HG03280 (cell line): ENCODE results near the gene CPZ.

Source experiments
- ATAC-seq: cut with Tn5 transposase; IDR thresholded peaks from one replicate; pipeline ENCODE4 v1.9.1; 2021; ENCODE audit warnings: mild to moderate bottlenecking, moderate library complexity; ENCODE audit not compliant: unreplicated experiment

The CPZ gene

DNA sequence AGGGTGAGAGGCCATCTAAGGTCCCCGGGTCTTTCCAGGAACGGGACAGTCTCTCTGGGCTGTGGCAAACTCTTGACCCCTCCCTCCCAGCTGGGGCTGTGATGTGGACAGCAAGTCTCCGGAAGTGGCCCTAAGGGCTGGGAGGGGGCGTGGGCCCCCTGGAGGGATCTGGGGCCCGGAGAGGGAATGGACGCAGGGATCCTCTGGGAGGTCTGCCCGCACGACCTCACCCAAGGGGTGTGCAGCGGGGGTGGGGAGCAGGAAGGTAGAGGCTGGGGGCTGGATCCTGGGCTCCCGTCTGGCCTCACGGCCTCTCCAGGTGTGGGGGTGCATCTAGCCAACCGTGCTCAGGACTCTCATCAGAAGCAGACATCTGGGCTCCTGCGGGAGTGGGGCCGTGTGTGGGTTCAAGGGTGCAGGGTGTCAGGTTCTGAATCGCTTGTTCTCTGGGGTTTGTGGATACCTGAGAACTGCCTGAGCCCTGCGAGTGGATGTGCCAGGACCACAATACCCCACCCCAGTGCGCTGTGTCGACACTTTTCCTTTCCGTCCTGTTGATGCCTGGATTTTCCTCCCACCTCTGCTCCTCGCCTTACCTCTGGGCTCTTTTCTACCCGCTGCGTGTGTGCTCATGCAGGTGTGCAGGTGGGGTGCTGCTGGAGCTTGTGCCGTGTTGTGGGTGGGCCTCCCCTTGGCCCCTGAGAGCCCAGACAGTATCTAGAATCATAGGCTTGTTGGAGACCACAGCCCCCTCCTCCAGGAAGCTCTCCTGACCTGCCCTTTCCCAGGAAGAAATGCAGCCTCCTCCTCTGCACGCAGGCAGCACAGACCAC lies 915 bp downstream of the CPZ start:
- no peak for ATAC-seq

DNA sequence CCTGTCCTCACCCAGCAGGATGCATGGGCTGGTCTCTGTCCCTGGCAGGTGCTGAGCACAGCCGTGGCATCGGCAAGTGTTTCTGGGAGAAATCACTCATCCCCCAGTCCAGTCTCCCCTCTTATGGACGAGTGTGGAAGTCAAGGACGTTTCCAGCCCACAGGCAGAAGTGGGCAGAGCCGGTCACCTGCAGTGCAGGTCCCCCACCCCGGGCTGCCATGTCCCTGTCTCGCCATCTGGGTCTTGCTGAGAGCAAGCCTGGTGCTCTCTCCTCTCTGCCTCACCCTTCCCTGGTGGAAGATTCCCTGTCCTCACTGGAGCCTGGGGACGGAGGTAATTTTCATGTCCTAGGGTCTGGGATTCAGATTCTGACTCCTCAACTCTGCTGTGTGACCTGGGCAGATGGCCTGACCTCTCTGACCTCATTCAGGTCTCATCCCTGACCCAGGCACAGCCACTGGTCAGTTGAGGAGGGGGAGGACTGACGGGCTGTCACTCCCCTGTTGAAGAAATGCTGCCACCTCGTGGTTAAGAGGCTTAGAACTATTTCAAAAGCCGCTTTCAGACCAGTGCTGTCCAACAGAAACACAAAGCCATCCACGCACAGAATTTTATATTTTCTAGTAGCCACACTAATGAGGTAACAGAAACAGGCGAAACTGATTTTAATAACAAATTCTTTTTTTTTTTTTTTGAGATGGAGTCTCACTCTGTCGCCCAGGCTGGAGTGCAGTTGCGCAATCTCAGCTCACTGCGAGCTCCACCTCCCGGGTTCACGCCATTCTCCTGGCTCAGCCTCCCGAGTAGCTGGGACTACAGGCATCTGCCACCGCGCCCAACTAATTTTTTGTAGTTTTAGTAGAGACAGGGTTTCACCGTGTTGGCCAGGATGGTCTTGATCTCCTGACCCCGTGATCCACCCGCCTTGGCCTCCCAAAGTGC lies 1.8 kb downstream of the CPZ start:
- ATAC-seq, result peak; percentile 47

DNA sequence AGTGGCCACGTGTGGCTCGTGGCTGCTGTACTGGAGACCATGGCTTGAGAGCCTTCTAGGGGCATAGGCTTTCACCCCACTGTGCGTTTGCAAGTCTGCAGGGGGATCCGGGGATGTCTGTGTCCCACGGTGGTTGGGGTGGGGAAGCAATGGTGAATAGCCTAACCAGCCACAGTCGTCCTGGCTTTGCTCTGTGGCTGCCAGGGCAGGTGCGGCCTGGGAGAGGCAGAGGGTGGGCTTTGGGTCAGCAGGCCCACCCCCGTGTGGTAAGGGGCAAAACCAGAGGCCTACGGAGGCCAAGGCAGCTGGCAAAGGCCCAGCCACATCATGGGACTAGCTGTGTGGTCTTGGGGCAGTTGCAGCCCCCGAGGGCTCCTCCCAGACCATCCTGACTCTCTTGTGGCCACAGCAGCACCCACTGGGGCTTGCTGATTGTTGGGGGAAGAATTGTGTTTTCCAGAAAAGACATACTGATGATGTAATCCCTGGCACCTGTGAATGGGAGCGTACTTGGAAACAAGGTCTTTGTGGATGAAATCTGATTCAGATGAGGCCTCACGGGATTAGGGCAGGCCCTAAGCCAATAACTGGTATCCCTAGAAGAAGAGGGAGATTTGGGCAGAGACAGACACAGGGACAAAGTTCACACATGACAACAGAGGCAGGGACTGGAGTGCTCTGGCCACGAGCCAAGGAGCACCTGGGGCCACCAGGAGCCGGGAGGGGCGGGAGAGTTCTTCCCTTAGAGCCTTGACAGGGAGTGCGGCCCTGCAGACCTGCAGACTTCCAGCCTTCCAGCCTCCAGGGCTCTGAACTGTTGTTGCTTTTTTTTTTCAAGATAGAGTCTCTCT lies 2.9 kb downstream of the CPZ start:
- no peak for ATAC-seq

DNA sequence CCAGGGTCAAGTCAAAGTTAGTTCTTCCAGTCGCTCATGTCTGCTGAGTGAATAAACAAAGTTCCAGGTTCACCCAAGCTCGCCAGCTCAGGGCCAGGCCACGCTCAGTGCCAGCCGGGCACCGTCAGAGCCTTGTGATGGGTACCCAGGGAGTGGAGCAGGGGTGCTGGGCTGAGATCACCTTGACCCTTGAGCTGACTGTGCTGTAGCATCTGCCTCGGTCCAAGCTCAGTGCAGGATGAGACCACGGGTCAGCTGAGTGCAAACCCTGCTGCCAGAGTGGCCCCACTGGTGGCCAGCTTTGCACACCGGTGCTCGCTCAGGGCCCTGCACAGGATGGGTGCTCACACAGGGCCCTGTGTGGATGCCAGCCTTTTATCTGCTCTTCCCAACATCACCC lies 4.3 kb downstream of the CPZ start:
- ATAC-seq, result no peak

DNA sequence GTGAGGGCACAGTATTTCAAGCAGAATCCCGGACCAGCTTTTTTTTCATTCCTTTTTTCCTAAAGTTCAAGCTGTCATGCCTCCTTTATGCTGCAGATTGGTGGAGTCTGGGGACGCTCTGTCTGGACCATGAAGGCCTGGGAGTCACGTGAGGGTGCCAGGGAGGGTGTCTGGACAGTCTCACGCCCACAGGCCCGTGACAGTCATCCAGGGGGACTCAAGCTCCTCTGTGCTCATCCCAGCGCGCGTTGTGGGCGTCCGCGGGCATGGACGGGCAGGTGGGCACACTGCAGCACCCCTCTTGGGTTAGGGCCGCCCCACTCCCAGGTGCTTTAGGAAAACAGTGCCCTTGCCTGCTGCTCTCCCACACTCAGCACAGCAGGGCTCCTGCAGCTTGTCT lies 4.8 kb downstream of the CPZ start:
- ATAC-seq, result no peak

DNA sequence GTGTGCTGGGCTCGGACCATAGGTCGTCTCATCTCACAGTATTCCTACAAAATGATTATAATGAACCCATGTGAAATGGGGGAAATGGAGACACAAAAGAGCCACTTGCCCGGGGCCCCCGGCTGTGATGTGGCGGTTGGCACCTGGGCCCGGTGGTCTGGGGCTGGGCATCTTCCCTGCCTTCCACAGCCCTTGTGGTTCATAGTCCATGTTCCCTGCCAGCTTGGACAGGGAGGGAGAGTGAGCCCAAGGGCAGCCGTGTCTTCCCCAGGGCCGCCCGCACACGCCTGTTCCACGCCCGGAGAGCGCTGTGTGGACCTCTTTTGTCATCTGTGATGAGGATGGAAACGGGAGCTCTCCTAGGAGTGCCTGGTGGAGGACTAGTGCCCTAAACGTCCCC lies 5.2 kb downstream of the CPZ start:
- ATAC-seq, result no peak

DNA sequence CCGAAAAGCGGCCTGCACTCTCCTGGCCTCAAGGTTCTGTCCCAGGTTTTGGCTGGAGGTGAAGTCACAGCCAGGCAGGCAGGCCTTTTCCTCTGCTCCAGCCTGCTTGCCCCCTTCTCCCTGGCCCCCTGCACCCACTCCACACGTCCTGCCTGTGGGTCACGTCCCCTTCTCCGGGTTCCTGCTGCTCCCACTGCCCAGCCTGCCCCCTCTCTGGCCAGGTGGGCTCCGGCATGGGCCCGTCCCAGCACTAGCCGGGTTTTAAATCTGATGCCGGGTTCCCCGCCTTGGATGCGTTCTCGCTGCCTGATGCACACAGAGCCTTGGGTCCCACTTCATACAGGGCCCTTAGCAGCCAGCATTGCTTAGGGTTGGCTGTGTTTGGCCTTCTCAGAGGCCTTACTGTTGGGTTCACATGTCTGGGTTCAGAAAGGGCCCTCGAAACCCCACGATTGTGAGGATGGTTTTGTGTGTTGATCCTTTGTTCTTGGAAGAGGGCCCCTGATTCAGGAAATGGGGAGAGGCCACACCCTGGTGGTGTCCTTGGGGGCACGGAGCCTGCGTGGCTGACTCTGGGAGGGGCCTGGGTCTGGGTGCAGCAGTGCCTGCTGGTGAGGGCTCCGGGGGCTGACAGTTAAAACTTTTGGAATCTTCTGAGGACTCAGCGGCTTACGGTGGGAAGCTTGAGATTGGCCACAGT lies 6.0 kb downstream of the CPZ start:
- ATAC-seq, result no peak

DNA sequence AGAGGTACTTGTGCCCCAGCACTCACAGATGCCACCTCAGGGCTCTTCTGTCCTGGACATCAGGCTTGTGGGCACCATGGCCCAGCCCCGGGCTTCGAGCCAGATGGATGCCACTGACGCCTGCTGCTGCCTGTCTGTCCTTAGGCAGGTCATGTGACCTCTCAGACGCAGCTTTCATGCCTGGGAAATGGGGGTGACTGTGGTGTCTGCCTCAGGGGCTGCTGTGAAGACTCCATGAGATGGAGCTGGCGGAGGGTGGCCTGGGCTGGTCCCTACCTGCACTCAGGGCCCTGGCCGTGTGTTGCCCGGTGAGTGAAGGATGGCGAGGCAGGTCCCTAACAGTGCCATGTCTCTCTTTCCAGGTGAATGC lies 6.5 kb downstream of the CPZ start:
- ATAC-seq, result no peak

DNA sequence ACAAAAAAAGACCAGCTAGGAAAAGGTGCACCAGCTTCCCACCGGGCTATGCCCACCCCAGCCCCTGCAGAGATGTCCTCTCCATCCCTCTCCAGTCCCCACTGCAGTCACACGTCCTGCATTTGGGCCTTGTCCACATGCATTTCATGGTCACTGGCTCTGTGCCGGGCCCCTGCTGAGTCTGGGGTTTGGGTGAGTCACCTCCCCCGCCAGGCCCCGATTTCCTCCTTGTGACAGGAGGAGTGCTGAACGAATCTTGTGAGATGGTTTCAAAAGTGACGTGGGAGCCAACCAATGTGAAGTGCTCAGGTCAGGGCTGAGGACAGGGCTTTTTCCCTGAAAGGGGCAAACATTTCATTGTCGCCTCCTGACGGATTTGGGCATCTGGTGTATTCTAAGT lies 7.1 kb downstream of the CPZ start:
- ATAC-seq, result no peak

DNA sequence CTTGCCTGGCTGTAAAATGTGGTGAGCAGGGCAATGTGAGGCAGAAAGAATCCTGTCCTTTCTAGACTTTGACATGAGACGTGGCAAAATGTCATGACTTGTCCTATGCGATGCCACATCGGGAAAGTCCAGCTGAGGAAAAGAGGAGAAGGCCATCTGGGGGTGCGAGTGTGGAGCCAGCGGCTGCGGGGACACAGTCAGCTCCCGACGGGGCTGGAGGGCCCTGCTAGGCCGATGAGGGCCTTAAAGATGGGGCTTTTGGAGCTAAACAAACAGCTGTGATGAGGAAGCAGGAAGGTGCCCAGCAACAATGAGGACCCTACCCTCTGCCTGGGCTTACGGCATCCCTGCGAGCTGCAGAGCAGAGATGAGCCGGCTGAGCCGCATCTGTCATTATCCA lies 7.7 kb downstream of the CPZ start:
- ATAC-seq, result no peak

DNA sequence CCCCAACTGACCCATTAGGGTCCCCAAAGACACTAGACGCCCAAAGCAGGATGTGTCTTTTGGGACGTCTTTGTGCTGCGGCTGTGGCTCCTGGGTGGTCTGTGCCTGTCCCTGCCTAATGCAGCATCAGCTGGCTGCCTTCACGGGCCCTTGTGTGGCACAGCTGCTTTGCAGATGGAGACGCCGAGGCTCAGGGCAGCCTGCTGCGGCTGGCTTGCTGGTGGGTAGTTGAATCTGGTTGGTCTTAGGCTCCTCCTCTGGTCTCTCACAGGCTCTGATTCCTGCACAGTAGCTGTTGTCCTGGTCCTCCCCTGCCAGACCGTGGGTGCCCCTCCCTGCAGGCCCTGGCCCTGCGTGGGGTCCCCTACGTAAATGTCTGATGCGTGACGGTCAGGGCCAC lies 8.1 kb downstream of the CPZ start:
- ATAC-seq, result no peak

DNA sequence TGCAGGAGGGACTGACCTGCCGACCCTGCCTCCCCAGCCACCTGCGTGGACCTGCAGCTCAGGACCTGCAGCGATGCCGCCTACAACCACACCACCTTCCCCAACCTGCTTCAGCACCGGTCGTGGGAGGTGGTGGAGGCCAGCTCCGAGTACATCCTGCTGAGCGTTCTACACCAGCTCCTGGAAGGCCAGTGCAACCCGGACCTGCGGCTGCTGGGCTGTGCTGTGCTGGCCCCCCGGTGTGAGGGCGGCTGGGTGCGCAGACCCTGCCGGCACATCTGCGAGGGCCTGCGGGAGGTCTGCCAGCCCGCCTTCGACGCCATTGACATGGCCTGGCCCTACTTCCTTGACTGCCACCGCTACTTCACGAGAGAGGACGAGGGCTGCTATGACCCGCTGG lies 8.5 kb downstream of the CPZ start:
- no peak for ATAC-seq

DNA sequence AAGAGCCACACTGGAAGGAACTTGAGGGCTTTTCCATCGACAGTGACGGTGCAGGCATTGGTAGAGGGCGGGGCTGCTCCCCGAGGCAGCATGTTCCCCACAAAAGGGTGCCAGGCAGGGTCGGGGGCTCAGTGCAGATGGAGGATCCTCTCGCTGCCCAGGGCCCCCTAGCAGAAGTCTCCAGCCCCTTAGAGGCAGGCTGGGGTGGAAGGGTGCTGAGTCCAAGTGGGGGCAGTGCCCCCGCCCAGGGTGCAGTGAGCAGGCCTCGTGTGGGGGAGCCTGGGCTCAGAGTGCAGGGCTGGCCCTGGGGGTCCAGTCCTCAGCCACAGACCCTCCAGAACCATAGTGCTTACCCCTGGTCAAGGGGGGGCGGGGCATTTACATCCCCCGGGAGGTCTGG lies 9.0 kb downstream of the CPZ start:
- no peak for ATAC-seq

DNA sequence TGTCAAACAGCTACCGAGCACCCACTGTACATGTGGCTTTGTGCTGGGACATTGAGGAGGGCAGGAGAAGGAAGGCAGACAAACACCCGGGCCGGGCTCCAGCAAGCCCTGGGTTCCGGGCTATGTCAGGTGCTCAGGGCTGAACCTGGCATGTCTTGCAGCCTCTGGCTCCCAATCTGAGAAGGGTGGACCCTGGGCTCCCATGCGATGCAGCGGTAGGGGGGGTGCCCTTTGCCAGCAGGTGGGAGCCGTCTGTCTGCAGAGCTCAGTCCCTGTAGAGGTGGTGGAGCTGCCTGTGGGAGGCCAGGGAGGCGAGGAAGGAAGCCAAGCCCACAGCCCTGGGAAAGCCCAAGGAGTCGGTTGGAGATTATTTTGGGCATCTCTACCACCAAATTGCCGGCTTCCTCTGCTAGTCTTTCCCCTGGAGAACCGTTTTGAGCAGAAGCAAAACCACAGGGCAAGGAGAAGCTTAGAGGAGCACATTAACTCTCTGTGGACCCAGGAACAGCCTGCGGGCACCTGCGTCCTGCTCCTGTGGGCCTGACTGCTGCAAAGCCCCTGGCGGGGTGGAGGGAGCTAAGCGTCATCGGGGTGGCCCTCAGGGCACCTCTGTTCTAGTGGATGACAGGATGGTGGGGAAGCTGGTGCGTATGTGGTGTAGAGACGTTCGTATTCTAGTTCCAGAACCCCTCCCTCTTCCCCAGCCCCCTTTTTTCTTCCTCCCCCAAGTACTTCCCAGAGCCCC lies 10.3 kb downstream of the CPZ start:
- no peak for ATAC-seq

DNA sequence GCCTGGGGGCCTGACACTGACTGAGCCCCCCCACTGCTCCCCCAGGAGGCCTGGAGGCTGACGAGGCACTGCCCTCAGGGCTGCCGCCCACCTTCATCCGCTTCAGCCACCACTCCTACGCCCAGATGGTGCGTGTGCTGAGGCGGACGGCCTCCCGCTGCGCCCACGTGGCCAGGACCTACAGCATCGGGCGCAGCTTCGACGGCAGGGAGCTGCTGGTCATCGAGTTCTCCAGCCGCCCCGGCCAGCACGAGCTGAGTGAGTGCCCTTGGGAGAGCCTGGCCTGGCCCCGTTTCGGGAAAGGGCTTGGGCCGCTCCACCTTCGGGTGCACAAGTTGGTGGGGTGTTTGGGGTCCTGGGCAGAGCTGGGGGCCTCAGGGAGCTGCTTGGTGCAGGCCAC lies 11.4 kb downstream of the CPZ start:
- no peak for ATAC-seq

DNA sequence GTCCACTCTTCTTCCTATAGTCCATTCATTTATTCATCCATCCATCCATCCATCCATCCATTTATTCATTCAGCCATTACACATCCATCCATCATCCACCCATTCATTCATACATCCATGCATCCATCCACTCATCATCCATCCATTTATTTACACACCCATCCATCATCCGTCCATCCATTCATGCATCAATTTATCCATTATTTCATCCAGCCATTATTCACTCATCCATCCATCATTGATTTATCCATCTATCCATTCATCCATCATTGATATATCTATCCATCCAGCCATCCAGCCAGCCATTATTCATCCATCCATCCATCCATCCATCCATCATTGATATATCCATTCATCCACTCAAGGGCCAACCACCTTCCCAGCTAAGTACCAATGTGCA lies 12.7 kb downstream of the CPZ start:
- ATAC-seq, result no peak

DNA sequence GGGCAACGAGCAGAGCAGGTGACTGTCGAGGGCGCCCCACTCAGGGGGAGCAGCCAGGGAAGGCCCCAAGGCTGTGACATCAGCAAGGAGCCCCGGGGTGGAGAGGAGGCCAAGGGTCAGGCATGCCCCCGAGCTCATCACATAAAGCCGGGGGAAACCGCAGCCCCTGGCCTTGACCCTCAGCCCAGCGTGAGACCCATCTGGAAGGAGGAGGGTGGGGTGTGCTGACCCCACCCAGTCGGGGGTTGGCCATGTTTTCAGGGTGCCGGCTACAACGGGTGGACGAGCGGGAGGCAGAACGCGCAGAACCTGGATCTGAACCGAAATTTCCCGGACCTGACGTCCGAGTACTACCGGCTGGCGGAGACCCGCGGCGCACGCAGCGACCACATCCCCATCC lies 13.9 kb downstream of the CPZ start:
- ATAC-seq, result no peak

DNA sequence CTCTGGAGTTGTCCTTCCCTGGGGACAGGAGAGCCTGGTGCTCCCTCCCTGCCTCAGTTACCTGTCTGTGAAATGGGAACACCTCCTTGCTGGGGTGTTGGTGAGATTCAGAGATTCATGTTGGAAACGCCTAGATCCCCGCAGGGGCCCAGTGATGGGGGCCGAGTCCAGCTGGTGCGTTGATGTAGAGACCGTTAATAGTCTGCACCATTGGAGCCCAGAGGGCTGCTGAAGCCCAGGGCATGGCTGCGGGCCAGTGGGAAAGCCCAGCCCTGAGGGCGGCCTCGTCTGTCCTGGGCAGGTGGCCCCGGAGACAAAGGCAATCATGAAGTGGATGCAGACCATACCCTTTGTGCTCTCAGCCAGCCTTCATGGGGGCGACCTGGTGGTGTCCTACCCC lies 14.4 kb downstream of the CPZ start:
- no peak for ATAC-seq

DNA sequence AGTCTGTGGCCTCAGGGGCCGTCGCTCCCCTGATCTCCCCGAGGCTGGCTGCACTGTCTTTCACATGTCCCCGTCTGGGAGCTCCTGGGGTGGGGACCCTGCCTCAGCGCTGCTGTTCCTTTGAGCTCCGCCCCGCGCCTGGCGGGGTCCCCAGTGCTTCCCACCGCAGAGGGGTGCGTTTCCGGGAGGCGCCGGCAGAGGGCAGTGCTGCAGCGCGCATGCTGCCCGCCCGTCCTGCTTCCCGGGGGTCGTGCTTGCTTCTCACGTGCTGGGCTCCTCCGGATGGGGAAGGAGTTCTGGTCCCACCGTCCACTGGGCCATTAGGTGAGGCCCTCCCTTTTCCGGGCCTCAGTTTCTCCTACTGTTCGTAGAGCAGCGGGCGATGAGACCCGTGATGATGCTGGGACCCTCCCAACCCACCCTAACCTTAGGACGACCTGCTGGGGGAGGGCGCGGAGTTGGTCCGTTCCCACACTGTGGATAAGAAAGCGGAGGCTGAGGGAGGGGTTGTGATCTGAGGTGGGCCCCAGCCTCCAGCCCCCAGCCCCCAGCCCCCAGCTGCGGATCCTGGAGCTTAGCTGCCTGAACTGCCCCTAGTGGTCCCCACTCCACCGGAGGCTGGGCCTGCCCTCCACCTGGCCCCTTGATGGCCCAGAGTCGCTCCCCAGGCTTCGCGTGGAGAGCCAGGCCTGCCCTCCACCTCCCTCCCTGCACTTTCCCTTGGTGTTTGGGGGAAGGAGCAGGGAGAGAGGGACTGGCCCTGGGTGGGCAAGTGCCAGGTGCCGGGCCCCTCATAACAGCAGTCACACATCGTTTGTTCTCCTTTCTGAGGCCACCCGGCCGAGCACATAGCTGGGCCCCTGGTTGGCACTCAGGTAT lies 15.3 kb downstream of the CPZ start:
- ATAC-seq, result no peak
